IPS DF 6.9 (cell line): ENCODE measurements around the gene VGF.
"Not testable (repeated sequence)": the region's sequence is repeated elsewhere in the genome, so short reads cannot be mapped to it uniquely, and the experiment has no call there.

Source experiments
- DNase-seq: peaks from one replicate; pipeline ENCODE4 v3.0.0-alpha.2; 2013; ENCODE audit warnings: low read depth, low spot score
- H3K27ac ChIP-seq: one replicate; pipeline ENCODE4 v1.5.1; 2013; ENCODE audit warnings: low read length, control low read depth
- H3K27me3 ChIP-seq: 2 replicates; pipeline ENCODE4 v1.6.1; 2013; ENCODE audit warnings: mild to moderate bottlenecking, low read length; ENCODE audit not compliant: control insufficient read depth, insufficient read depth
- H3K36me3 ChIP-seq: 2 replicates; pipeline ENCODE4 v1.6.1; 2013; ENCODE audit warnings: low read length; ENCODE audit not compliant: control insufficient read depth, insufficient read depth
- H3K4me1 ChIP-seq: 2 replicates; pipeline ENCODE4 v1.6.1; 2013; ENCODE audit warnings: low read length; ENCODE audit not compliant: control insufficient read depth, insufficient read depth
- H3K4me3 ChIP-seq: 2 replicates; pipeline ENCODE4 v1.5.1; 2013; ENCODE audit warnings: mild to moderate bottlenecking, low read length
- H3K9me3 ChIP-seq: 2 replicates; pipeline ENCODE4 v1.6.1; 2013; ENCODE audit warnings: low read length, inconsistent platforms; ENCODE audit not compliant: control insufficient read depth, insufficient read depth
- WGBS: extraction: QIAGEN DNeasy Blood & Tissue Kit; methylation state at CpG from one replicate; pipeline ENCODE4 v1.1.7; 2013; ENCODE audit warnings: mixed read lengths, missing lambda C conversion rate; ENCODE audit not compliant: insufficient read length, insufficient coverage; 5-methylcytosine and 5-hydroxymethylcytosine counted together

Gene VGF

GRCh38 chr7:101118856-101119255, 46.5 kb downstream of the VGF start:
- Histone ChIP-seq H3K36me3 (no peaks in the 10 kb centered on the region), H3K4me3 (no peak overlapping the region), H3K27me3 (no peaks in the 10 kb centered on the region), H3K27ac (no peak overlapping the region), H3K9me3 (no peaks in the 10 kb centered on the region), H3K4me1 (0 out of 2 replicates have a peak, but pooled peaks cover 4% of the 10 kb centered on the region)
- DNase-seq, result no peak
- WGBS, result no CpG with 5 or more reads among the region's 3 CpGs

GRCh38 chr7:101116898-101117297, 48.5 kb downstream of the VGF start:
- Histone ChIP-seq H3K27me3 (no peaks in the 10 kb centered on the region), H3K36me3 (no peaks in the 10 kb centered on the region), H3K4me1 (0 out of 2 replicates have a peak, but pooled peaks cover 3% of the 10 kb centered on the region), H3K4me3 (no peak overlapping the region), H3K27ac (no peak overlapping the region), H3K9me3 (no peaks in the 10 kb centered on the region)
- no peak for DNase-seq
- no CpG with 5 or more reads among the region's 10 CpGs for WGBS

- no peaks in the 10 kb centered on the region for H3K9me3 ChIP-seq
- H3K27ac ChIP-seq, result no peak overlapping the region
- H3K4me3 ChIP-seq, result no peak overlapping the region
- no peaks in the 10 kb centered on the region for H3K27me3 ChIP-seq
- H3K4me1 ChIP-seq, result 0 out of 2 replicates have a peak, but pooled peaks cover 2% of the 10 kb centered on the region
- H3K36me3 ChIP-seq, result no peaks in the 10 kb centered on the region
- DNase-seq, result no peak
- WGBS, result no CpG with 5 or more reads among the region's 3 CpGs
Measured at GRCh38 chr7:101115215-101115614, 50.2 kb downstream of the VGF start.

- no CpG with 5 or more reads among the region's 8 CpGs for WGBS
- H3K27me3 ChIP-seq, result no peaks in the 10 kb centered on the region
- H3K36me3 ChIP-seq, result no peaks in the 10 kb centered on the region
- no peak for DNase-seq
- H3K9me3 ChIP-seq, result no peaks in the 10 kb centered on the region
- no peak overlapping the region for H3K27ac ChIP-seq
- H3K4me1 ChIP-seq, result no peaks in the 10 kb centered on the region
- H3K4me3 ChIP-seq, result no peak overlapping the region
Measured at GRCh38 chr7:101114492-101114891, 50.9 kb downstream of the VGF start.

GRCh38 chr7:101113836-101114235, 51.5 kb downstream of the VGF start:
- Histone ChIP-seq H3K27me3 (no peaks in the 10 kb centered on the region), H3K4me1 (no peaks in the 10 kb centered on the region; the same call in 1 of the 2 replicates), H3K9me3 (no peaks in the 10 kb centered on the region), H3K36me3 (no peaks in the 10 kb centered on the region), H3K4me3 (no peak overlapping the region), H3K27ac (no peak overlapping the region)
- WGBS, result no CpG with 5 or more reads among the region's 11 CpGs
- no peak for DNase-seq

GRCh38 chr7:101113140-101113539, 52.2 kb downstream of the VGF start:
- not testable (repeated sequence) for DNase-seq, H3K4me1 ChIP-seq, H3K36me3 ChIP-seq, H3K9me3 ChIP-seq, H3K27ac ChIP-seq, H3K4me3 ChIP-seq, H3K27me3 ChIP-seq
- no CpG with 5 or more reads among the region's 7 CpGs for WGBS
